T-helper 2 cell (primary cell): ENCODE results near the gene LRRC25.

Experiments used
- DNase-seq, 5 experiments: peaks; one replicate each; pipeline versions ENCODE4 v3.0.0 to v3.0.0-alpha.2; 2012 to 2022

LRRC25 gene

DNA sequence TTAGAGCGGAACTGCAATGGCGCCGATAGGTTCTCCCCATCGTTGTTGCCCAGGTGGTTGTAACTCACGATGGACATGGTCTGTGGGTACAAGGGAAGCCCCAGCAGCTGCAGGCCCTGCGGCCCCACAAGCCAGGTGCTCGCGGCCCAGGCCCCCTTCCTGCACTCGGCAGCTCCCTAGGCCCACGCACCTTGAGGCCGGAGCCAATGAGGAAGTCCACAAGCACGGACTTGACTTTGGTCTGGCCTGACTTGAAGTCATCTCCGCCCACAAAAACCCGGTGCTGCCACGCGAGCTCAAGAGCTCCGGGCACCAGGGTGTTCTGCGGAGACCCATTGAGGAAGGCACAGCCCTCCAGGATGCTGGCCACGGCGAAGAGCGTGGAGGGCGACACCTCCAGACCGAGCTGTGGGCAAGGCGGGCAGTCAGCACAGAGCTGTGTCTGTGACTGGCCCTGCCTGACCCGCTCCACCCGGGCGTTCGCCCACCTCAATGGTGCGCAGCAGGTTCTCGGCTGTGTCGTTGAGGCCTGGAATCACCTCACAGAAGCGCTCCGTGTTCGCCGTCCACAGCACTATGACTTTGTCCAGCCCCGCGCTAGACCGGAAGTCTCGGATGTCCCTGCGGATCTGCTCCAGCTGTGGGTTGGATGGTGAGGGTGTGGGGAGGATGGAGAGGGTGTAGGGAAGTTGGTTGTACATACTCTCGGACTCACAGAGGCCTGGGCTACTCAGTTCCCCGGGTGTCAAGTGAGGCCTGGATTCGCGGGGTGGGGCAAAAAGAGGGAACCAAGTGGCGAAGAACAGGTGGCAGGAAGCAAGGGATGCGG is 38.6 kb upstream of the LRRC25 start:
- DNase-seq = no peak

DNA sequence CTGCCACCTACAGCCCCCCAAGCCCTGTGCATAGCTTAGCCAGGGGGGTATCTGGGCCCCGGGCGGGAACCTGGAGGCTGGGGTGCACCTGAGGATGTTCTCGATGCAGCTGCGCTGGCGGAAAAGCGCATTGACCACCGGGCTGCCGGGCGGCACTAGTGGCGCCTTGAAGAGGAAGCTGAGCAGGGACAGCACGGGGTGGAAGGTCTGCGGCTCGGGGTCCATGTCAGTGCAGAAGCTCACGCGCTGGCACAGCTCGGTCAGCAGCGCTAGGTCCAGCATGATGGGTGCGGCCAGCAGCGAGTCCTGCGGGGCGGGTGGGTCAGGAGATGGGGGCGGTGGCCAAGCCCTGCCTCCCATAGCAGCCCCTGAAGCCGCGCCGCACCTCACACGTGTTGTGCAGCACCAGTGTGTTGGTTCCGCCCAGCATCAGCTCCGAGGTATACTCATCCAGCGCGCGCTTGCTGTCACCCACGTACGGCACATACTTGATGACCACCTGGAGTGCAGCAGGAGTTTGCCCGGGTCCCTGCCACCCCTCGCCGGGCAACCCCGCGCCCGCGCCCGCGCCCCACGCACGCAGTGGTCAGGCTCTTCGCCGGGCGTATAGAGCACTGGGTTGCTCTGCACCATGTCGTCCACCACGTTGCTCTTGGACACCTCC is 37.9 kb upstream of the LRRC25 start:
- no peak for DNase-seq

DNA sequence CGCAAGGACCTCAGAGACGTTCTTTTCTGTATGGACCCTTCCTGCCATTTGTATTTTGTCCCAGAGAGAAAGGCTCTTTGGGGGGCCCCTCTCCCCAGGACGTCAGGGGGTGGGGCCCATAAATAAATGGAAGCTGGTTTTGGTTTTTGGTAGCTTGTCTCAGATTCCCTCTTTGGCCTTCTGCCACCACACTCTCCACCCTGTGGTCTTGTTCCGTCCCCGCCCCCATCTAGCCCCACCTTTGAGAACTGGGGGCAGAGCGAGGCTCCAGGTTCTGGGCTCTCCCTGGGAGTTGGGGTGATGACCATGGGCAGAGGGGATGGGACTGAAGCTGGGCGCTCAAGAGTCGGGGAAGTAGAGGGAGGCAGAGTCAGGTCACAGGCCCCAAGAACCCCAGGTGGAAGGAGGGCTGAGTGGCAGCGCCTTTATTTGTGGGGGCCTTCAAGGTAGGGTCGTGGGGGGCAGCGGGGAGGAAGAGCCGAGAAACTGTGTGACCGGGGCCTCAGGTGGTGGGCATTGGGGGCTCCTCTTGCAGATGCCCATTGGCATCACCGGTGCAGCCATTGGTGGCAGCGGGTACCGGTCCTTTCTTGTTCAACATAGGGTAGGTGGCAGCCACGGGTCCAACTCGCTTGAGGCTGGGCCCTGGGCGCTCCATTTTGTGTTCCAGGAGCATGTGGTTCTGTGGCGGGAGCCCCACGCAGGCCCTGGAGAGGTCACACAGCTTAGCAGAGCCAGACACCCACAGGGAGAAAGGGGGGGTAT is 37.2 kb upstream of the LRRC25 start:
- DNase-seq = no peak

DNA sequence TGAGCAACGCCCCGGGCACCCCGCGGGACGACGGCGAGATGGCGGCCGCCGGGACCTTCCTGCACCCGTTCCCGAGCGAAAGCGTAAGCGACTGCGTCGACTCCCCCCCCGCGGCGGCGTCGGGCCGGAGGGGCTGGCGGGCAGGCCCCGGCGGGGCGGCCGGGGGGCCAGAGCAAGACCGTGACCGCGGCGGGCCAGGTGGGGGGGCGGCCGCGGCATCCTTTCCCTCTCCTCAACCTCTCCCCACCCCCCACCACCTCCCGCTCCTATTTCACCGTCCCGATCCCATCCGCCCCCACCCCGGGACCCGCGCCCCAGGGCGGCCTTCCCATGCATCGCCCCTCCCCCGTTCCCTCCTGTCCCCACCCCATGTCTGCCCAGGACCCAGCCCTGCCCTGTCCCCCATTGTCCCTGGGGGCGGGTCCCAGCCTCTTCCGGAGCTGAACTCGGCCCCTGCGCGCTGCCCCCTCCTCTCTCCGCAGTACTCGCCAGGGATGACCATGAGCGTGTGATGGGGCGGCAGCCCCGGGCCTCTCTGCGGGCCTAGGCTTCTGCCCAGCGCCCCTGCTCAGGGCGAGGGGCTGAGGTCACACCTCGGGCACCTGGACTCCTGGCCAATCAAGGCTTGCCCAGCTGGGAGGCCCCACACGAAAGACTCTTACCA is 36.4 kb upstream of the LRRC25 start:
- DNase-seq = no peak

DNA sequence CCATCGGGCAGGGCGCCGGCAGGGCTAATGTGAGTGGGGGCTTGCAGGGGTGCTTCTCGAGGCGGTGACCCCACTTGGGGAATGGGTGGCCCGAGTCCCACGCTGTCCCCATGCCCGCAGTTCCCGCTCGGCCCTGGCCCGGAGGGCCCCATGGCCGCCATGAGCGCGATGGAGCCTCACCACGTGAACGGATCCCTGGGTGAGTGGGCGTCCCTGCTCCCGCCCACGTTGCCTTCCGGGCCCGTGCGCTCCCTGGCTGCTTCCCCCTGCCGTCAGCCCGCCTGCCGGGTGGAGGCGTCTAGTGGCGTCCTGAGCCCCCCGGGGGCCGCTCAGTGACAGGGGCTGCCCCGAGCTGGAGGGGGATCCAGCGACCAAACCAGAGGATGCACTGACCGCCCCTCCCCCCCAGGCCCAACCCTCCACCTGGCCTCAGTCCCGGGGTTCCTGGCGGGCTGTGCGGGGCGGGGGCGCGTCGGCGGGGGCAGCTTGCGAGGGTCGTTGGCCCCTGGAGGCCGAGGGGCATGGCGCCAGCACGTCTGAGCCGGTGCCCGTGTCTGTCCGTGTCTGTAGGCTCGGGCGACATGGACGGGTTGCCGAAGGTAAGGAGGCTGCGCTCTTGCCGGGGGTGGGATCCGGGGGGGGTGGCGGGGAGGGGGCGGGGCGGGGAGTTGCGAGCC is 35.7 kb upstream of the LRRC25 start:
- peak in 1 of 5 experiments; percentile 38 for DNase-seq

DNA sequence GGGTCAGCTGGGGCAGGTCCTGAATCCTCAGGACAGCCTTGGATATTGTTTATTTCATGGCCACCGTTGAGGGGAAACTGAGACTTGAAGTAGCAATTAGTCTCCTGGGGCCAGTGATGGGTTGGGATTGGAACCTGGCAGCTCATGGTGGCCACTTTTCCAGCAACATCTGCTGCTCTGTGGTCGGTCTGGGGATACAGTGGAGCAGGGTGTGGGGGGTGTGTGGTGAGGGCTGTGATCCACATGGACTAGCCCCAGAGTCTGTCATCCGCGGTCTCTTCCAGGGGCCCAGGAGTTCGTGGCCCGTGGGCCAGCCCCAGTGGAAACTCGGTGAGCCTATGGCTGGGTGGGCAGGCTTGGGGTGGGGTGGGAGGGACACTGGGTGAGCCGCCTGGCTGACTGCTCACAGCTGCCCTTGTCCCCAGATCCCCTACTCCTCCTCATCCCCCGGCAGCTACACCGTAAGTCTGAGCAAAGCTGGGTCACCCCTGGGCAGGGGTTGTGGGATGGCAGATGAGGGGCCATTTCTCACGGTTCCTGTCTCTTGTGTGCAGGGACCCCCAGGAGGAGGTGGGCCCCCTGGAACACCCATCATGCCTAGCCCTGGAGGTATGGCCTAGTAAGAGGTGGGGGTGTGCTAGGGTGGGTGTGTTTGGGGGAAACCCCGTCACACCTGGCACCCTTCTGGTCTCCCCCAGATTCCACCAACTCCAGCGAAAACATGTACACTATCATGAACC is 35.0 kb upstream of the LRRC25 start:
- no peak for DNase-seq

DNA sequence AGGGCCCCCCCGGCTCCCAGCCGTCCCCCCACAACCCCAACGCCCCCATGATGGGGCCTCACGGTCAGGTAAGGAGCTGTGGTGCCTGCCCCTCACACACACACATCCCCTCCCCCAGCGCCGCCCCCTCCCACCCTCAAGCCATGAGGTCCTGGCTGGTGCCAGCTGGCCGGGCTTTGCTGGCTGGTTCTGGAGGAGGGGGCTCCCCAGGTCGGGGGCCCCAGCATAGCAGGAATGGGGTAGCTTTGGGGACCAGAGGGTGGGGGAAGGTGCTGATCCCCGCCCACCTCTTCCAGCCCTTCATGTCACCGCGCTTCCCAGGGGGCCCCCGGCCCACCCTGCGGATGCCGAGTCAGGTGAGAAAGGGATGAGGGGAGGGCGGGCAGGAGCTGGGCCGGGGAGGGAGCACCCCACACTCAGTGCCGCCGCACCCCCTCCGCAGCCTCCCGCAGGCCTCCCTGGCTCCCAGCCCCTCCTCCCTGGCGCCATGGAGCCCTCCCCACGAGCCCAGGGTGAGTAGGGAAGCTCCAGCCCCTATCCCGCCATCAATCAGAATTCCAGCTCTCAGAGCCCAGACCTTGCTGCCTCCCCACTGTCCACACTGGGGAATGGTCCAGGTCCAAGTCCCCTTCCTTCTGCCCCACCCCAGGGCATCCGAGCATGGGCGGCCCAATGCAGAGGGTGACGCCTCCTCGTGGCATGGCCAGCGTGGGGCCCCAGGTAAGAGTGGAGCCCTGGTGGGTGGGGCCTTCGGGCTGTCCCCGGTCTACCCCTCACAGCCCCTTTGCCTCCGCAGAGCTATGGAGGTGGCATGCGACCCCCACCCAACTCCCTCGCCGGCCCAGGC is 34.2 kb upstream of the LRRC25 start:
- DNase-seq = no peak

DNA sequence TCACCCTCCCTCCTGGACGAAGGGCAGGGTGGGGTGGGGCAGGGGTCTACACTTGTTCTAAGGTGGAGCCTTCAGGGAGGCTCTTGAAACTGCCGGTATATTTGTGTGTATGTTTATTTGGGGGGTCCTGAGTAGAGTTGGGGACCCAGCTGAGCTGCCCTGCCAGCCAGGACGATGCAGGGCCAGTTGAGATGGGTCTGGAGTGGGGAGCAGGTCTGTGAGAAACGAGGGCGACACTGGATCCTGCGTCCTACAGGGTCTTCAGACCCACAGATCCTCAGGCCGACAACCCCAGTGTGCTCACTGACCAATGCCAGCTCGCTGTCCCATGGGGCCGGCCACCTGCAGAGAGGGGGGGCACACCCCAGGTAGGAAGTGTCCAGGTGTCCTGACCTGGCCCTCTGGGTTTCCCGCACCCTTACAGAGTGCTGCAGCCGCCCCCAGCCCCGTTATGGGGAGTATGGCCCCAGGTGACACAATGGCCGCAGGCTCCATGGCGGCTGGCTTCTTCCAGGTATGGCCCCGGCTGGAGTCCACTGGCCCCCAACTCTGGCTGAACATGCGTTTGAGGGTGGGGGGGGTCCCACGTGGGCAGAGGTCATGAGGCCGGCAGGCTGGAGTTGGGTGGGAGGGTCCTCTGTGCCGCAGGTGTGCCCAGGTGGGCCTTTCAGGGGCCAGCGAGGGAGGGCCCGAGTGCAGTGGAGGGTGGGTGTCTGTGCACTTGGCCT is 33.2 kb upstream of the LRRC25 start:
- no peak for DNase-seq

DNA sequence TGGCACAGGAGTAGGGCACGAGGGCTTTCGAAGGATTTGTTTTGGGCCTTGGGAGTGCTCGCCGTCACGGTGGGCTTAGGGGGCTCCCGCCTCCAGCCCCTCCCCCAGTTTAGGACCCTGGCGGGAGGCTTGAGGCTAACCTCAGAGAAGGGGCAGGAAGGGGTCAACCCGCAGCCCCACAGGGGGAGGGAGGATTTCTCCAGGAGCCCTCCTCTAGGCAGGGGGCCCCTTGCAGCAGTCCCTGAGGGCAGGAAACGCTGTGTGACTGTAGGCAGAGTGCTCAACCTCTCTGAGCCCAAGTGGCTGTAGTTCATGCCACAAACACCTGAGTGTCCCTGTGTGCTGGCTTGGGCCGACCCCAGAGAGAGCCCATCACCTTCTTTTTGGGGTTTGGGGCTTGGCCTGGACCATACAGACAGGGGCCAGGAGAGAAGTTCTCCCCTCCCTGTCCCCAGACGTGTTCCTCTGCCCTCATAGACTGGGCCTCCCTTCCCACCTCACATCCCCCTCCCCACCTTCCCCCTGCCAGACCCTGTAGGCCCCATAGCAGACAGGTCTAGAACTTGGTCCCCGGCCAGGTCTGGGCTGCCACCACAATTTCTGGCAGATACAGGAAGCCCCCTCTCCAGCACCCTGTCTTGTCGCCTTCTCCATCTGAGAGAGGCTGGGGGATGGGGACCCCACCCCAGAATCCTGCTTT is 32.4 kb upstream of the LRRC25 start:
- no peak for DNase-seq

DNA sequence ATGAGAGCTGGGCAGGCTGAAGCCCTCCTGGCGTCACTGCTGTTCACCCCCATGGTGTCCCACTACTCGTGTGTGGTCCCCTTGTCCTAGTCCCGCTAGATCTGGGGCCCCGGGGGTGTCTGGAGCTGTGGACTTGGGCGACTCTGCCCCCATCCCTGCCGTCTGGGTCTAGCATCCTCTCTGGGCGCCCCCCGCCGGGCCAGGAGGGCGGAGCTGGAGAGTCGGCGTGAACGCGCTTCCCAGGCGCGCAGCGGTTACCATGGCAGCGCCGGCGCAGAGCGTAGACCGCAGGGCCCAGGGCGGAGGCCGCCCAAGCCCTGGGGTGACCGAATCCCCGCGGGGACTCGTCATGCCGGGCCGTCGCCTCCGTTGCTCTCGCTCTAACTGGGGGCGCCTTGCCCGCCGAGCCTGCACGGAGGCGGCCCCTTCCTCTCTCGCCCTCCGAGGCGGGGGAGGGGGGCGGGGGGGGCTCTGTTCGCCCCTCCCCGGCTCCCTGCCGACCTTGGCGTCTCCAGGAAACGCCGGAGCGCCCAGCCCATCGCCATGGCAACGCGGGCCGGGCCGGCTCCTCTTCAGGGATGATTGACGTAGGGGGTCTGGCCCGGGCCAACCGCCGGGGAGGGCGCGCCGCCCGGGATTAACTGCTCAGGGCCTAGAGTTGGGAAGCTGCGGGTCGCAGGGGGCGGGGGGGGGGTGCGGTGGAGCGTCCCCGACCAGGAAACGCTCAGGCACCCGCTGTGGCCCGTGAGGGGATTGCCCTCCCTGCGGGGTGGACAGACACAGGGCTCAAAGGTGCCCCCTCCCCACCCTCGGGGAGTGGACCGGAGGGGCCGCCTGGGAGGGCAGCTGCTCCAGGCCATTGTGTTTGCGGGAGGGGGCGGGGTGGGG is 31.6 kb upstream of the LRRC25 start:
- DNase-seq = peak; percentile 58 to 95 (median 78)

DNA sequence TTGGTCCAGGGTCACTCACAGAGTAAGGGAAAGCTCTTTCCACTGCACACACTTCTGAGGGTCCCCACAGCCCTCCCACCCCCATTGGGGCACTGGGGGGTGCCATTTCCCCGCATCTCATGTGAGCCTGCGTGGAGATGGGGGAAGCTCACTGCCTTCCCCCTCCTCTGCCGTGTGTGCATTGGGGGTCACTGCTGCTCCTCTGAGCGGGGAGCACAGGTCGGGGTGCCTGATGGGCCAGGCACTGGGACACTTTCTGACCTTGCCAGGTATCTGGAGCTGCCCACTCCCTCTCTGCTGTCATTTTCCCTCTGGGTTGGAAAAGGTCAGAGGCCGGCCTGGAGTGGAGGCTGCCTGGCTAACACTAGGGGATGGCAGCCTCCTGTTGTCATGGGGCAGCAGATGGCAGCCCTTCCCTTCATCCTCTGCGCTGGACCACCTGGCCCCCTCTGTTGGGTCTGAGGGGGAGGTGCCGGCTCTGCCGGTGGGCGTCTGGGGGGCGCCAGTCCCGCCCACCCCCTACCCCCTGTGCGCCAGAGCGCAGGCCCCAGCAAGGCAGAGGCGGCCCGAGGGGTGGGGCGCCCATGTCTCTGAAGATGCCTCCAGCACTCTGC is 30.9 kb upstream of the LRRC25 start:
- no peak for DNase-seq

DNA sequence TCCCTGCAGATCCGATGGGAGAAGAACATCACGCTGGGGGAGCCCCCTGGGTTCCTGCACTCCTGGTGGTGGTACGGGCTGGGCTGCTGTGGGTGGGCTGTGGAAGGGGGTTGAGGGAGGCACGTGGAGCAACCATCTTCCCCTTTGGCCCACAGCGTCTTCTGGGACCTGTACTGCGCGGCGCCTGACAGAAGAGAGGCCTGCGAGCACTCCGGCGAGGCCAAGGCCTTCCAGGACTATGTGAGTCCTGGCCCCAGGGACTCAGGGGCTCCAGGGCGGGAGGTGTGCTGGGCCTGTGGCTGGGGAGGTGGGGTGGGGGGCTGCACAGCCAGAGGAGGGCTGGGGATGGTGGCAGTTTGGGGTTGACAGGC is 30.3 kb upstream of the LRRC25 start:
- DNase-seq = no peak

DNA sequence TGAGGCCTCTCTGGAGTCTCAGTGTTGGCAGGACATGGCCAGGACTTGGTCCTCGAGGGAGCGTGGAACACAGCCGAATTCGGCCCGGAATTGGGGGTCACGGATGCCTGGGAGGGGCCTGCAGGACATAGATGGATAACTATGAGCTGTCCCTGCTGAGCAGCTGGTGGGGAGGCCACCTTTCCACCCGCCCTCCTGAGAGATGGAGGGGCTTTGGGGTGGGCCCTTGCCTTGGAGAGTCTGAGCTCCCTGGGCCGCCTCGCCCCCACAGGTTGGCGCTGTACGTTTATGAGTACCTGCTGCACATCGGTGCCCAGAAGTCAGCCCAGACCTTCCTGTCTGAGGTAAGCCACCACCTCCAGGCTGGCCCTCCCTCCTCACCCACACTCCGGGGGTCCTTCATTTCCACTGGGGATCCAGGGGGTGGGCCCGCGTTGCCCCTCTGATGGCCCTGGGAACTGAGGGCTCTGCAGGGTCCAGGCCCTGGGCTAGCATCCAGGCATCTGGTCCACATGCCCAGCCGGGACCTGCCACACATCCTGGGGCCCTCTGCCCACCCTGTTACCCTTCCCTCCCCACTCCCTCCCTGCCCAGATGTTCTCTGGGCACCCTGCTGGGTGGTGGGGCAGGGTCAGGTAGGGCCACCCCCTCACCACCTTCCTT is 29.8 kb upstream of the LRRC25 start:
- DNase-seq = no peak

DNA sequence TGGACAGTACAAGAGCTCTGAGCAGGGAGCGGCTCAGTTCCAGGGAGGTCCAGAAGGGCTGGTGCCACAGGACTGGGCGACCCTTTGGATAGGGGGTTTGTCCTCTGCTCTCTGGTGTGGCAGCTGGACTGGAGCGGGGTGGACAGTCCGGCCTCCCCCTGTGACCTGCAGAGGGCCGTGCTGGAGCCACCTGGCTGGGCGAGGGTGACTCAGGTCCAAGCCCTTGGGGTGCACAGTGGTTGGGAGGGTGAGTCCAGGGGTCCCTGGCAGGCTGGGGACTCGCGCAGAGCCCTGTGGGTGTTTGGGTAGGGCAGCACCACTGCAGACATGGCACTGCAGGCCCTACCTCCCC is 29.0 kb upstream of the LRRC25 start:
- DNase-seq = no peak

DNA sequence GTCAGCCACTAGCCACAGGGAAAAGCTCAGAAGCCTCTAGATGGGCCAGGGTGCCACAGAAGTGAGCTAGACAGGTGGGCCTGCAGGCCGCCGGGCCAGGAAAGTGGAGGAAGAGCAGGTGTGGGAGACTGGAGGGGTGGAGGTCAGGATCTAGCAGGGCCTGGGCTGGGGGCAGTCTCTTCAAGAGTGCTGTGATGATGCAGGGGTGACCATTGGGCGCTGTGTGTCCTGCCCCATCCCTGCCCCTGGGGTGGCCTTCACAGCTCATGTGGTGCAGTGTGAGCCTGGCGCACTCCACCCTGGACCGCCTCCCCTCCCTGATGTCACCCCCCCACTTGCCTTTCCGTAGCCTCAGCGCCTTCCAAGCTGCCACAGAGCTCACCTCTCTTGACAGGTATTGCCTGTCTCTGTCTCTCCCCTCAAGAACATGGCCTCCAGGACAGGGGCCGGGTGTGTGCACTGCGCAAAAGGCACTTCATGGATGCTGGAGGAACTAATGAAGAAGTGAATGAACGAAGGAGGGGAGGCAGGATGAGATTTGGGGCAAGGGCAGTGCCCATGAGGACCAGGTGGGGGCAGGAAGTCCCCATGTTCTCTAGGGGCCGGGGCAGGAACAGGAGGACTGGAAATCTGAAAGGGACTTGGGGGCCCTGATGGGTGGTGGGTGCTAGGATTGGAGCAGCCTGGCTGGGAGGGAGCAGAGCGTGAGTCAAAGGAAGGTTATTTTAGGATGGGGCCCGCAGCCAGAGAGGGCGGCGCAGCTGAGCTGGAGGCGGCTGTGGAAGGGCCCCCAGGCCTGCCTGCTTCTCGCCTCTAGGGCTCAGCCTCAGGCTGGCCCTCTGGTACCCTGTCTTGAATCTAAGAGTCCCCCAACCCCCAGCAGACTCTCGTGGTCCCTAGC is 28.3 kb upstream of the LRRC25 start:
- no peak for DNase-seq

DNA sequence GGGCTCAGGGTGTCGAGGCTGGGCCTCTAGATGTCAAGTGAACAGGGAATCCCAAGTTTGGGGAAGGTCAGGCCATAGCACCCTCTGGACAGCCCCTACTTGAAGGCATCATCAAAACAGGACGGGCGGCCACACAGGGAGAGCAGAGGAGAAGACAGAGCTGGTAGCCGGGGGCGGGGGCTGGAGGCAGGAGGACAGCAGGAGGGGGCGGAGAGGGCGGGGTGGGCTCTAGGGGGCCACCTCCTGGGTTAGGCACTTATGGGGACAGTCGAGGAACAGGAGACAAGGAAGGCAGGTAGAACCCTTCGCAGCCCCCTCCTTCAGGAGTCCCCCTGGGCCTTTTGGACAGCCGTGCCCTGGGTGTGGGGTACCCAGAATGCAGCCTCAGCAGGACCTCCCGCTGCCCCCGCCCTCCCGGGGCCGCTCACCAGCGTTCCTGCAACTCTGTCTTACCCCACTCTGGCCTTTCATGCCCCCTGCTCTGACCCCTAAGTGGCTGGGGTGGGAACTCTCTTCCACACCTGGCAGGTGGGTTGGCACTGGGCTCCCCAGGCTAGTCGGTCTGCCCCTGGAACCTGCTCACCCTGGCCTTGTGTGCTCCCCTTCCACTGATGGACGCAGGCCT is 27.6 kb upstream of the LRRC25 start:
- no peak for DNase-seq
